Effector memory CD4-positive, alpha-beta T cell (primary cell): ENCODE measurements around the gene FITM1.

Source experiments
- DNase-seq, 3 donors: peaks; one replicate each; pipeline ENCODE4 v3.0.0-alpha.2; 2020
- H3K27ac ChIP-seq: 2 replicates; pipeline ENCODE4 v1.7.0; 2013; ENCODE audit warnings: mild to moderate bottlenecking, low read length, moderate library complexity; ENCODE audit not compliant: insufficient read depth, poor library complexity, severe bottlenecking
- H3K27me3 ChIP-seq: replicated peaks from 2 replicates; pipeline ENCODE4 v1.7.0; 2013; ENCODE audit warnings: mild to moderate bottlenecking, low read length; ENCODE audit not compliant: insufficient read depth, control insufficient read depth, poor library complexity, severe bottlenecking
- H3K36me3 ChIP-seq: 2 replicates; pipeline ENCODE4 v1.7.0; 2013; ENCODE audit warnings: mild to moderate bottlenecking, low read length, moderate library complexity; ENCODE audit not compliant: control insufficient read depth, insufficient read depth
- H3K4me1 ChIP-seq: 2 replicates; pipeline ENCODE4 v1.7.0; 2013; ENCODE audit warnings: low read length, mild to moderate bottlenecking; ENCODE audit not compliant: control insufficient read depth, insufficient read depth, poor library complexity, severe bottlenecking
- H3K4me3 ChIP-seq: 2 replicates; pipeline ENCODE4 v1.7.0; 2013; ENCODE audit warnings: low read length, low read depth, mild to moderate bottlenecking; ENCODE audit not compliant: insufficient read depth, poor library complexity, severe bottlenecking
- H3K9me3 ChIP-seq: 2 replicates; pipeline ENCODE4 v1.7.0; 2013; ENCODE audit warnings: mild to moderate bottlenecking, low read length, moderate library complexity; ENCODE audit not compliant: control insufficient read depth

The FITM1 gene

GRCh38 chr14:24121210-24121609, 9.2 kb upstream of the FITM1 start:
- Histone ChIP-seq H3K27me3 (no peaks in the 10 kb centered on the region), H3K36me3 (peaks cover 65% of the 10 kb centered on the region), H3K4me1 (peaks cover 3% of the 10 kb centered on the region), H3K27ac (no peak overlapping the region), H3K9me3 (no peaks in the 10 kb centered on the region), H3K4me3 (no peak overlapping the region)
- DNase-seq = no peak

DNA sequence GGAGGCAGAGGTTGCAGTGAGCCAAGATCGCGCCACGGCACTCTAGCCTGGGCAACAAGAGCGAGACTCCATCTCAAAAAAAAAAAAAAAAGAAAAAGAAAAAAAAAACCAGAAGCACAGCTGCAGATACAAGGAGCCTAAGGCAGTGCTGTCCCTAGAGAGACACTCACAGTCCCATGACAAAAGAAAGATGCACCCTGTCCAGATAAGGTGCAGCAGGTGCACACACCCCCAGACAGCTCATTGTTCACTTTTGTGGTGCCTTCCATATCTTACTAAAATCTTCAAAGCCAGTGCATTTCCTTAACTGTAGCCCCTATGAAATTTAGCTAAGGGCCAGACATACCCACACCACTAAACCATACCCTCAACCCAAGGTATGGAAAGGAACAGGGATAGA, 8.0 kb upstream of the FITM1 start:
- H3K4me1 ChIP-seq = no peaks in the 10 kb centered on the region
- H3K27me3 ChIP-seq = no peaks in the 10 kb centered on the region
- H3K9me3 ChIP-seq = no peaks in the 10 kb centered on the region
- no peak overlapping the region for H3K4me3 ChIP-seq
- H3K36me3 ChIP-seq = peaks cover 65% of the 10 kb centered on the region
- H3K27ac ChIP-seq = no peak overlapping the region
- no peak for DNase-seq

GRCh38 chr14:24122898-24123297, 7.6 kb upstream of the FITM1 start:
- Histone ChIP-seq H3K27ac (no peak overlapping the region), H3K4me1 (no peaks in the 10 kb centered on the region), H3K4me3 (no peak overlapping the region), H3K36me3 (peaks cover 62% of the 10 kb centered on the region), H3K9me3 (no peaks in the 10 kb centered on the region), H3K27me3 (no peaks in the 10 kb centered on the region)
- no peak for DNase-seq

DNA sequence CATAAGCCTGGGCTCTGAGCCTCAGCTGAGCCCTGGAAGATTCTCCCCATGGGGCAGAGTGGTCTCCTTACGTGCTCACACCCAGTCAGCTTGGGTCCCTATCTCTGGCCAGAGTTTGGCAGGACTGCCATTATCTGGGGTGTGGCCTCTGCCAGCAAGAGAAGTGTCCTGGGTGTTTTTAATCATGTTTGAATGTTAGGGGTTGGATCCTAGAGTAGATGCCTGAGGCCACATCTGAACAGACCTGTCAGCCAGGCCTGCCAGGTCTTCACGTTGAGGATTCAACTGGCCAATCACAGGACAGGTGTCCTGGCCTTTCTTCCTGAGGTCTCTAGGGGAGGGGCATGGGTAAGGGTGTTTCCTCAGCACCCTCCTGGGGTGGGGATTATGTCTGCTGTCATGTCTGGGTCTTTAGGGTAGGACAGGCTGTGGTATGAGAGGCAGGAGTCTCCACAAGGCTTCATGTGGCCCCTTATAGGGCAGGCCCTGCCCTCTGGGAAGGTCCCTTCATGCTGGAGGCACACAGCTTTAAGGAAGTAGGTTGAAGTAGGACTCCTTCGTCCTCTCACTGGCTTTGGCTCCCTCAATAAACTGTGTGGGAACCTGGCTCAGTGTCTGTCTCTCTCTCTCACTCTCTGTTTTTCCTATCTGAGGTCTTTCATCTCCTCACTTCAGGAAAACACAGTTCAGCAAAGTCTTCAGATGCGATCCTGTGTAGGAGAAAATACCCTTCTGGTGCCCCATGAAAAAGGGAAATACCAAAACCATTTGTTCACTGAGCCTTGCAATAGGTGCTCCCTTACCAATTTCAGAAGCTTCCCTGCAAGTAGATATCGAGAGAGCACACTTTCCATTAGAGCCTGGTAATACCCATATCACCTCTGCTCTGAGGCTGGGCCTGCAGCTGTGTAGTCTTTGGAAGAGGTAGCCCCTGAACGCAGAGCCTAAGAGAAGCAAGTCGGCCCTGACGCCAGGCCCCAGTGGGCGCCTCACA, 6.7 kb upstream of the FITM1 start:
- H3K4me3 ChIP-seq = no peak overlapping the region

GRCh38 chr14:24126939-24127338, 3.5 kb upstream of the FITM1 start:
- Histone ChIP-seq H3K27ac (no peak overlapping the region), H3K9me3 (no peaks in the 10 kb centered on the region), H3K4me3 (no peak overlapping the region), H3K4me1 (peaks cover 2% of the 10 kb centered on the region), H3K36me3 (peaks cover 24% of the 10 kb centered on the region), H3K27me3 (no peaks in the 10 kb centered on the region)
- DNase-seq = no peak

More for the DNA sequence above, 6.7 kb upstream of the FITM1 start:
- Histone ChIP-seq H3K27ac (no peak overlapping the region), H3K4me1 (no peaks in the 10 kb centered on the region), H3K27me3 (no peaks in the 10 kb centered on the region), H3K36me3 (peaks cover 53% of the 10 kb centered on the region), H3K9me3 (no peaks in the 10 kb centered on the region)
- no peak for DNase-seq

DNA sequence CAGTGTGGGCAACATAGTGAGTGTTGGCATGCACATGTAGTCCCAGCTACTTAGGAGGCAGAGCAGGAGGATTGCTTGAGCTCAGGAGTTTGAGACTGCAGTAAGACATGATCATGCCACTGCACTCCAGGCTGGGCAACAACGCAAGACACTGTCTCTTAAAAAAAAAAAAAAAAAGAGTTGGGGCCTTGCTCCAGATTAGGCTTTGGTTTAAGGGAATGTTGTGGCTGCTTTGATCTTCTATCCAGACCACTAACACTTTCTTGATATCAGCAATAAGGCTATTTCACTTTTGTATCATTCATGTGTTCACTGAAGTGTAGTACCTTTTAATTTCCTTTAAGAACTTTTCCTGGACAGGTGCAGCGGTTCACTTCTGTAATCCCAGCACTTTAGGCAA, 2.8 kb upstream of the FITM1 start:
- peaks cover 10% of the 10 kb centered on the region for H3K4me1 ChIP-seq
- no peaks in the 10 kb centered on the region for H3K9me3 ChIP-seq
- no peak overlapping the region for H3K4me3 ChIP-seq
- no peaks in the 10 kb centered on the region for H3K27me3 ChIP-seq
- H3K27ac ChIP-seq = no peak overlapping the region
- DNase-seq = no peak
- H3K36me3 ChIP-seq = peaks cover 19% of the 10 kb centered on the region

- no peak overlapping the region for H3K4me3 ChIP-seq
Observed at GRCh38 chr14:24129410-24129998, 955 bp upstream of the FITM1 start.

GRCh38 chr14:24130717-24131548, 474 bp downstream of the FITM1 start:
- no peak overlapping the region for H3K27ac ChIP-seq

More at GRCh38 chr14:24129410-24129998, 955 bp upstream of the FITM1 start:
- Histone ChIP-seq H3K27ac (no peak overlapping the region), H3K9me3 (no peaks in the 10 kb centered on the region), H3K27me3 (no peaks in the 10 kb centered on the region), H3K4me1 (peaks cover 15% of the 10 kb centered on the region), H3K36me3 (peaks cover under 1% of the 10 kb centered on the region)
- no peak for DNase-seq

DNA sequence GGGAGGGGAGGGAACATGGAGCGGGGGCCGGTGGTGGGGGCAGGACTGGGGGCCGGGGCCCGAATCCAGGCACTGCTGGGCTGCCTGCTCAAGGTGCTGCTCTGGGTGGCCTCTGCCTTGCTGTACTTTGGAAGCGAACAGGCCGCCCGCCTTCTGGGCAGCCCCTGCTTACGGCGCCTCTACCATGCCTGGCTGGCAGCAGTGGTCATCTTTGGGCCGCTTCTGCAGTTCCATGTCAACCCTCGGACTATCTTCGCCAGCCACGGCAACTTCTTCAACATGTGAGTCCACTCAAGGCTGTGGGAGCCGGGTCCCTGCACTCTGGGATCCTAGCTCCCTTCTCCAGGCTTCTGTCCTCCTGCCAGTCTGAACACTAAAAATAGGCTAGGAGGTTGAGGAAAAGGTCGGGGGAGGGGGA, 1.1 kb downstream of the FITM1 start:
- Histone ChIP-seq H3K9me3 (no peaks in the 10 kb centered on the region), H3K36me3 (no peaks in the 10 kb centered on the region), H3K27ac (no peak overlapping the region), H3K4me1 (peaks cover 22% of the 10 kb centered on the region), H3K4me3 (no peak overlapping the region), H3K27me3 (no peaks in the 10 kb centered on the region)
- no peak for DNase-seq

More at GRCh38 chr14:24130717-24131548, 474 bp downstream of the FITM1 start:
- Histone ChIP-seq H3K36me3 (no peaks in the 10 kb centered on the region), H3K4me1 (peaks cover 20% of the 10 kb centered on the region), H3K4me3 (no peak overlapping the region), H3K9me3 (no peaks in the 10 kb centered on the region), H3K27me3 (no peaks in the 10 kb centered on the region)
- no peak for DNase-seq
